AG04449 (cell line): Measurements from ENCODE around the gene CDC34.

Experiments used
- CTCF ChIA-PET: fragments of 350-600 bp; formaldehyde crosslinking; extraction: SDS; loops from one replicate; lab custom pipeline; 2021; ENCODE audit warnings: antibody characterized with exemption; lab: Yijun Ruan, JAX
- POLR2A ChIA-PET: fragments of 400-600, 350-600 bp; formaldehyde crosslinking; extraction: SDS; loops from one replicate; lab custom pipeline; 2020; ENCODE audit warnings: antibody characterized with exemption, inconsistent platforms; lab: Yijun Ruan, JAX
- DNase-seq: peaks from one replicate; pipeline ENCODE4 v3.0.0-alpha.2; 2010; ENCODE audit warnings: low read depth, low spot score
- H3K4me3 ChIP-seq: 2 replicates; pipeline ENCODE4 v1.5.1; 2011; ENCODE audit warnings: low read depth, mild to moderate bottlenecking, control low read depth, low read length
- TF ChIP-seq, protein P1 (sequence below): IDR thresholded peaks from one replicate; pipeline ENCODE4 v1.5.1; 2011; ENCODE audit warnings: mild to moderate bottlenecking, moderate library complexity, low read length, control low read depth, inconsistent platforms; ENCODE audit not compliant: insufficient read depth; ENCODE audit errors: missing control alignments

The CDC34 gene

DNA sequence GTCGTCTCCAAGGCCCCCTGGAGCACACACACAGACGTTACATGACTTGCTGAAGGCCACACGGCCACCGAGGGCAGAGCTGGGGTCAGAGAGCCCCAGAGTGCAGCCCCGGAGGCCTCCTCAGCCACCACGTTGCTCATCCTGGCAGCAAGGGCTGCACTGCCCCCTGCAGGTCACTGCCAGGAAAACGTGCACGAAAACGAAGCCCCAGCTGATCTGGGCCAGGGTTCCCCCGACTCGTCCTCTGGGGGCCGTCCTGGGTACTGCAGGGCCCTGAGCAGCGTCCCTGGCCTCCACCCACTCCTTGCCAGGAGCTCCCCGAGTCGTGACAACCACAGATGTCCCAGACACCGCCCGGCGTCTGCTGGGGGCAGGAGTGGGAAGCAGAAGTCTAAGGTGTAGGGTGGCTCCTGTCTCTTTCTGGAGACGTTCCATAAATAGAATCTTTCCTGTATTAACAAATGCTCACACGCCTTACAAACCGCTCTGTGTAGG, 20.9 kb upstream of the CDC34 start:
- CTCF ChIA-PET: interaction anchor here (0.7 to 5.3 kb wide), 23 partner anchors 10 to 242 kb away, joined by 3 to 113 read pairs (median 4); partner anchors contain the start of genes CDC34 and MADCAM1
- peak; percentile 44 for DNase-seq
- peak overlapping the region; percentile 27 for H3K4me3 ChIP-seq
- POLR2A ChIA-PET: interaction anchor here (1.0 to 1.3 kb wide), 3 partner anchors 10 to 22 kb away, joined by 3 to 7 read pairs (median 3); partner anchors contain the start of gene CDC34
- TF ChIP-seq, protein P1, sequence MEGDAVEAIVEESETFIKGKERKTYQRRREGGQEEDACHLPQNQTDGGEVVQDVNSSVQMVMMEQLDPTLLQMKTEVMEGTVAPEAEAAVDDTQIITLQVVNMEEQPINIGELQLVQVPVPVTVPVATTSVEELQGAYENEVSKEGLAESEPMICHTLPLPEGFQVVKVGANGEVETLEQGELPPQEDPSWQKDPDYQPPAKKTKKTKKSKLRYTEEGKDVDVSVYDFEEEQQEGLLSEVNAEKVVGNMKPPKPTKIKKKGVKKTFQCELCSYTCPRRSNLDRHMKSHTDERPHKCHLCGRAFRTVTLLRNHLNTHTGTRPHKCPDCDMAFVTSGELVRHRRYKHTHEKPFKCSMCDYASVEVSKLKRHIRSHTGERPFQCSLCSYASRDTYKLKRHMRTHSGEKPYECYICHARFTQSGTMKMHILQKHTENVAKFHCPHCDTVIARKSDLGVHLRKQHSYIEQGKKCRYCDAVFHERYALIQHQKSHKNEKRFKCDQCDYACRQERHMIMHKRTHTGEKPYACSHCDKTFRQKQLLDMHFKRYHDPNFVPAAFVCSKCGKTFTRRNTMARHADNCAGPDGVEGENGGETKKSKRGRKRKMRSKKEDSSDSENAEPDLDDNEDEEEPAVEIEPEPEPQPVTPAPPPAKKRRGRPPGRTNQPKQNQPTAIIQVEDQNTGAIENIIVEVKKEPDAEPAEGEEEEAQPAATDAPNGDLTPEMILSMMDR: peak; percentile 98

DNA sequence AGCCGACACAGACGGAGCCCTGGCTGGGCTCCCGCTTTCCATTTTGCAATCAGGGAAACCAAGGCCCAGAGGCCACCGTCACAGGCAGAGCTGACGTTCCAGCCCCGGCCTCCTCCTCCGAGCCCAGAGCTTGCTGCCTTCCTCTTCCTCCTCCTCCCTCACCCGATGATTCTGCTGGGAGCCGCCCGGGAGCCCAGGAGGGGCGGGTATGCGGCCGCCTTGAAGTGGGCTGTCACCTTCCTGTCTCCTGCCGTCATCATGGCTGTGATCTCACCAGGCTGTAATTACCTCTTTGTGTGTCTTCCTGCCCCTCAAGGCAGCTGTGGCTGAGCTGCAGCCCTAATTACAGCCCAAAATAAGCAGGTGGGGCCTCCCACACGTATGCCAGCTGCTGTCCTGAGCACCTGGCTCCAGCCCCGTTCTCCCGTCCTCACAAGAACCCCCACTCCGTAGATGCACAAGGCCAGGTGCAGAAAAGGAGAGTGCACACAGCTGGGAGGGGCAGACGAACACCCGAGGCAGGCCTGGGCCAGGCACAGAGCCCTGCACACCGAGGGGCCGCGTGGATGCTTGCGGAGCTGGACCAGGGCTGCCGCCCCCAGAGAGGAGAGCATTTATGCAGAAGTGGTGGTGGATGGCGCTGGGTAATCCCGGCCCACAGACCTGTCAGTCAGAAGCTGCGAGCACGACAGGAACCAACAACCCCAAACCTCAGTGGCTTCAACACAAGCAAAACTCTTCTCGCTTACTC, 20.3 kb upstream of the CDC34 start:
- POLR2A ChIA-PET: interaction anchor here (1.0 to 1.2 kb wide), 2 partner anchors 10 to 20 kb away, joined by 3 to 7 read pairs; partner anchors contain the start of gene CDC34
- H3K4me3 ChIP-seq: peak overlapping the region; percentile 27

DNA sequence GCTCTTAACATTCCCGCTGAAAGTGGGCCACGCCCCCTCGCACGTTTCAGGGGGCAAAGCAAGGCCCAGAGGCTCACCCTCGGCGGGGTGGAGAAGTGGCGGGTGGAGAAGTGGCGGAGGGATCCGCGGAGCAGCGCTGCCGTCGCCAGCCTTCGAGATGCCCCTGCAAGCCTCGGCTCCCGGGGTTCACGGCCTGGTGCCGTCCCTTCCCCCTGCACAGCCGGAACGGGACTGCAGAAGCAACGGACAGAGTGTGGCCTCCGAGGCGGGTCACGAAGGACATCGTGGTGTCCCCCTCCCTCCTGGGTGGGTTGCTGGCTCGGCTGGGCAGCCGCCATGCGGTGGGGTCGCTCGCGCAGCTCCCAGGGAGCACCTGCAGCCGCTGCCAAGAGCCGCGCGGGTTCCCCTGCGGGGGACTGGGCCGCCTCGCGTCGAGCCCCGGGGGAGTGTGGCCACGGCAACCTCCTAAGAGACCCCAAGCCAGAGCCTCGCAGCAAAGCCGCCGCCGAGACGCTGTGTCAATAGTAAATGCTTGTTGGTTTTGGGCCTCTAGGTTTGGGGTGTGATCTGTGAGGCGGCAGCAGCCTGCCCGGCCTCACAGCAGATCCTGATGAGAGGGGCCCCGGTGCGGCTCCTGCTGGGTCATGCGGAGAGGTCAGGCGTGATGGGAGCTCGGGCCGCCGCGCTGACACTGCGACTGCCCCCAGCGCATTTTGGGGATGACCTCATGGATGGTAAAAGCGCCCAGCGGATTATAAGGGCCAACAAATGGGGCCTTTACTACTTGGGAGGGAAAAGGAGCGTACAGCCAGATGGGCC, 18.8 kb upstream of the CDC34 start:
- ChIA-PET POLR2A (no interaction called here), CTCF (interaction anchor here (4.9 to 5.3 kb wide), 2 partner anchors 8 to 16 kb away, joined by 63 to 113 read pairs; partner anchors contain the start of gene CDC34)

More for the DNA sequence above, 20.3 kb upstream of the CDC34 start:
- no peak for DNase-seq
- CTCF ChIA-PET: interaction anchor here (0.7 to 5.3 kb wide), 22 partner anchors 9 to 241 kb away, joined by 3 to 113 read pairs (median 4); partner anchors contain the start of genes CDC34 and MADCAM1
- TF ChIP-seq, protein P1: no peak

DNA sequence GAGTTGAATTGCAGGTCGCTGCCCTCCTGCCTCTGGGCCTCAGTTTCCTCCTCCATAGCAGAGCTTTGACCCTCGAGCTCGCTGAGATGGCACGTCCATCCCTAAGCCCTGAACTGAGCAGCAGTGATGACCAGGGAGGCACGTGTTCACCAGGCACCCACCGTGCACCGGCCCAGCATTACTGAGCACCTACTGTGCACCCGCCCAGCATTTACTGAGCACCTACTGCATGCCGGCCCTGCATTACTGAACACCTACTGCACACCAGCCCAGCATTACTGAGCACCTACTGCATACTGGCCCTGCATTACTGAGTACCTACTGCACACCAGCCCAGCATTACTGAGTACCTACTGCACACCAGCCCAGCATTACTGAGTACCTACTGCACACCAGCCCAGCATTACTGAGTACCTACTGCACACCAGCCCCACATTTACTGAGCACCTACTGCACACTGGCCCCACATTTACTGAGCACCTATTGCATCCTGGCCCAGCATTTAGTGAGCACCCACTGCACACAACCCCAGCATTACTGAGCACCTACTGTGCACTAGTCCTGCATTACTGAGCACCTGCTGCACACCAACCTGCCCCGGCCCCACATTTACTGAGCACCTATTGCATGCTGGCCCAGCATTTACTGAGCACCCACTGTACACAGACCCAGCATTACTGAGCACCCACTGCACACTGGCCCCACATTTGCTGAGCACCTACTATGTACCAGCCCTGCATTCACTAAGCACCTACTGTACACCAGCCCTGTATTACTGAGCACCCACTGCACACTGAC, 18.0 kb upstream of the CDC34 start:
- TF ChIP-seq, protein P1: no peak
- no peak for DNase-seq
- ChIA-PET POLR2A (no interaction called here), CTCF (interaction anchor here (5.3 kb wide), 1 partner anchor 15 kb away, joined by 113 read pairs; the partner anchor contains the start of gene CDC34)
- no peak overlapping the region for H3K4me3 ChIP-seq

More for the DNA sequence above, 18.8 kb upstream of the CDC34 start:
- TF ChIP-seq, protein P1: no peak
- H3K4me3 ChIP-seq: no peak overlapping the region
- DNase-seq: no peak

DNA sequence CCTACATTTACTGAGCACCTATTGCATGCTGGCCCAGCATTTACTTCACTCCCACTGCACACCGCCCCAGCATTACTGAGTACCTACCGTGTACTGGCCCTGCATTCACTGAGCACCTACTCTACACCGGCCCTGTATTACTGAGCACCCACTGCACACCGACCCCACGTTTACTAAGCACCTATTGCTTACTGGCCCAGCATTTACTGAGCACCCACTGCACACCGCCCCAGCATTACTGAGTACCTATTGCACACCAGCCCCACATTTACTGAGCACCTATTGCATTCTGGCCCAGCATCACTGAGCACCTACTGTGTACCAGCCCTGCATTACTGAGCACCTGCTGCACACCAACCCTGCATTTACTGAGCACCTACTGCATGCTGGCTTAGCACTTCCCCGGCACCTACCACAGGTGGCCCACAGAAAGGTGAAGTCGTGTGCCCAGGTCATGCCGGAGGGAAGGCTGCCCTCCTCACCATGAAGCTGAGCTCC, 17.3 kb upstream of the CDC34 start:
- ChIA-PET POLR2A (no interaction called here), CTCF (interaction anchor here (1.0 to 1.4 kb wide), 2 partner anchors 8 to 17 kb away, joined by 3 to 8 read pairs; no protein-coding TSS in a partner anchor)
- DNase-seq: no peak
- no peak overlapping the region for H3K4me3 ChIP-seq
- TF ChIP-seq, protein P1: no peak
